Psoas muscle (tissue), 8 donors: ENCODE results near the gene PKHD1. TPM values are rescaled to one million over a fixed set of nuclear protein-coding genes. Genes with fewer than 3 reads are reported as not detected.

Source experiments
- ATAC-seq, 4 donors: fragments of 200-7000 bp; cut with Tn5 transposase; one replicate each; pipeline ENCODE4 v1.9.1; 2020; ENCODE audit warnings: moderate library complexity in 3 of 4, mild to moderate bottlenecking in 2 of 4
- DNase-seq, 2 donors: peaks; one replicate each; pipeline ENCODE4 v3.0.0-alpha.2; 2020
- H3K27ac ChIP-seq: fragments of 200-600 bp; one replicate; pipeline ENCODE4 v1.8.0; 2022
- H3K27me3 ChIP-seq, 3 donors: fragments of 200-600 bp in 1 of 3; one replicate each; pipeline versions ENCODE4 v1.6.1 to v1.8.0; 2013 to 2022; ENCODE audit warnings: low read length in 2 of 3, mild to moderate bottlenecking in 2 of 3, moderate library complexity in 1 of 3; ENCODE audit not compliant: insufficient read depth in 3 of 3
- H3K36me3 ChIP-seq, 2 donors: fragments of 200-600 bp in 1 of 2; one replicate each; pipeline versions ENCODE4 v1.6.1 to v1.8.0; 2013 to 2022; ENCODE audit warnings: low read depth in 1 of 2, mild to moderate bottlenecking in 1 of 2, moderate library complexity in 1 of 2; ENCODE audit not compliant: insufficient read depth in 1 of 2
- H3K4me1 ChIP-seq: fragments of 200-600 bp; one replicate; pipeline ENCODE4 v1.8.0; 2022
- H3K4me3 ChIP-seq: fragments of 200-600 bp; one replicate; pipeline ENCODE4 v1.8.0; 2022; ENCODE audit warnings: mild to moderate bottlenecking
- H3K9me3 ChIP-seq: fragments of 200-600 bp; one replicate; pipeline ENCODE4 v1.8.0; 2022
- WGBS, 3 donors: extraction: QIAGEN DNeasy Blood & Tissue Kit; methylation state at CpG; one replicate each; pipeline versions ENCODE4 v1.1.6 to v1.1.7; 2013; 5-methylcytosine and 5-hydroxymethylcytosine counted together
- intact Hi-C, 2 donors: fragments of 100-400 bp; cut with DNase I; formaldehyde crosslinking; loops; one replicate each; pipeline versions ENCODE4 v1.11.0 to v1.14.2; 2022
- polyA plus RNA-seq, 3 donors: library from polyadenylated mRNA; stranded (reverse); fragments of 200-250 nt; gene quantifications; one replicate each; pipeline ENCODE4 v1.2.3, GENCODE V29; 2013
- total RNA-seq, 4 donors: library from RNA; stranded (reverse); fragmentation: NEBNext Ultra II Directional in 2 of 4; extraction: Animal tissue kit (Norgen Biotek cat#: 25700) in 2 of 4; gene quantifications; one replicate each; pipeline versions ENCODE4 v1.2.1 to v1.2.4, GENCODE V29; 2021 to 2023
- TF ChIP-seq, protein P1 (sequence below): fragments of 200-600 bp; IDR thresholded peaks from one replicate; pipeline ENCODE4 v1.8.0; 2022; ENCODE audit warnings: antibody characterized with exemption
- donor health status: healthy with polysubstance abuse.
- donor health status: DM: no; HTN: no; CAD: no; lungs with moderate emphysema.
- donor health status: Bipolar disorder and iron deficiency.
- donor health status: healthy.
- donor health status: DM: yes; HTN: yes; CAD: no.
- donor health status: DM: no; HTN: no; CAD: no.
- donor health status: DM: no; HTN: no; CAD: no.
- donor health status: DM: yes; HTN: yes; CAD: no.

Gene PKHD1
- total and polyA plus RNA-seq, 7 donors = under 0.01 to 0.11 (median 0.02) TPM; not detected in 2

- Histone ChIP-seq H3K4me1 (no peaks in the 10 kb centered on the region), H3K9me3 (no peaks in the 10 kb centered on the region), H3K36me3 (no peaks in the 10 kb centered on the region), H3K4me3 (no peak overlapping the region), H3K27me3 (no peaks in the 10 kb centered on the region), H3K27ac (no peak overlapping the region)
- WGBS, 3 donors = 77 to 85% (median 82%) methylated on average over 1 of the region's 1 CpG
- TF ChIP-seq, protein P1, sequence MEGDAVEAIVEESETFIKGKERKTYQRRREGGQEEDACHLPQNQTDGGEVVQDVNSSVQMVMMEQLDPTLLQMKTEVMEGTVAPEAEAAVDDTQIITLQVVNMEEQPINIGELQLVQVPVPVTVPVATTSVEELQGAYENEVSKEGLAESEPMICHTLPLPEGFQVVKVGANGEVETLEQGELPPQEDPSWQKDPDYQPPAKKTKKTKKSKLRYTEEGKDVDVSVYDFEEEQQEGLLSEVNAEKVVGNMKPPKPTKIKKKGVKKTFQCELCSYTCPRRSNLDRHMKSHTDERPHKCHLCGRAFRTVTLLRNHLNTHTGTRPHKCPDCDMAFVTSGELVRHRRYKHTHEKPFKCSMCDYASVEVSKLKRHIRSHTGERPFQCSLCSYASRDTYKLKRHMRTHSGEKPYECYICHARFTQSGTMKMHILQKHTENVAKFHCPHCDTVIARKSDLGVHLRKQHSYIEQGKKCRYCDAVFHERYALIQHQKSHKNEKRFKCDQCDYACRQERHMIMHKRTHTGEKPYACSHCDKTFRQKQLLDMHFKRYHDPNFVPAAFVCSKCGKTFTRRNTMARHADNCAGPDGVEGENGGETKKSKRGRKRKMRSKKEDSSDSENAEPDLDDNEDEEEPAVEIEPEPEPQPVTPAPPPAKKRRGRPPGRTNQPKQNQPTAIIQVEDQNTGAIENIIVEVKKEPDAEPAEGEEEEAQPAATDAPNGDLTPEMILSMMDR = no peak
- ATAC-seq (no peak), DNase-seq (no peak)
- intact Hi-C loops = no loop called here
Observed at GRCh38 chr6:51812231-51812630, 275.2 kb downstream of the PKHD1 start.

- TF ChIP-seq, protein P1 = no peak
- no peak overlapping the region for H3K4me3 ChIP-seq
- H3K27ac ChIP-seq = no peak overlapping the region
- no peaks in the 10 kb centered on the region for H3K36me3 ChIP-seq
- 76 to 81% (median 78%) methylated on average over 1 of the region's 1 CpG for WGBS, 3 donors
- no peaks in the 10 kb centered on the region for H3K4me1 ChIP-seq
- H3K9me3 ChIP-seq = no peaks in the 10 kb centered on the region
- intact Hi-C loops = no loop called here
- no peaks in the 10 kb centered on the region for H3K27me3 ChIP-seq
- no peak for ATAC-seq
- no peak for DNase-seq
Observed at GRCh38 chr6:51805517-51805916, 281.9 kb downstream of the PKHD1 start.

- intact Hi-C loops = no loop called here
- Histone ChIP-seq H3K9me3 (peaks cover 2% of the 10 kb centered on the region), H3K4me3 (no peak overlapping the region), H3K27ac (no peak overlapping the region), H3K27me3 (no peaks in the 10 kb centered on the region), H3K4me1 (no peaks in the 10 kb centered on the region), H3K36me3 (no peaks in the 10 kb centered on the region)
- ATAC-seq = no peak
- TF ChIP-seq, protein P1 = no peak
- no peak for DNase-seq
Observed at GRCh38 chr6:51800603-51801002, 286.8 kb downstream of the PKHD1 start.

DNA sequence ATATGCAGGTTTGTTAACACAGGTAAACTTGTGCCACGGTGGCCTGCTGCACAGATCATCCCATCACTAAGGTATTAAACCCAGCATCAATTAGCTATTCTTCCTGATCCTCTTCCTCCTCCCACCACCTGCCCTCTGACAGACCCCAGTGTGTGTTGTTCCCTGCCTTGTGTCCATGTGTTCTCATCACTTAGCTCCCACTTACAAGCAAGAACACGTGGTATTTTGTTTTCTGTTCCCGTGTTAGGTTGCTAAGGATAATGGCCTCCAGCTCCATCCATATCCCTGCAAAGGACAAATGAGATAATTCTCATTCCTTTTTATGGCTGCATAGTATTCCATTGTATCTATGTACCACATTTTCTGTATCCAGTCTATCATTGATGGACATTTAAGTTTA lies 294.0 kb downstream of the PKHD1 start:
- ATAC-seq = no peak
- peaks cover 7% of the 10 kb centered on the region for H3K9me3 ChIP-seq
- no peaks in the 10 kb centered on the region for H3K27me3 ChIP-seq
- 87 to 93% (median 88%) methylated on average over 3 of the region's 3 CpGs for WGBS, 3 donors
- intact Hi-C loops = no loop called here
- no peak for DNase-seq
- TF ChIP-seq, protein P1 = no peak
- no peaks in the 10 kb centered on the region for H3K36me3 ChIP-seq
- H3K4me1 ChIP-seq = no peaks in the 10 kb centered on the region
- no peak overlapping the region for H3K4me3 ChIP-seq
- H3K27ac ChIP-seq = no peak overlapping the region

- H3K36me3 ChIP-seq = no peaks in the 10 kb centered on the region
- H3K27ac ChIP-seq = no peak overlapping the region
- H3K27me3 ChIP-seq = no peaks in the 10 kb centered on the region
- H3K4me1 ChIP-seq = no peaks in the 10 kb centered on the region
- no peak overlapping the region for H3K4me3 ChIP-seq
- ATAC-seq (no peak), DNase-seq (no peak)
- peaks cover 7% of the 10 kb centered on the region for H3K9me3 ChIP-seq
- TF ChIP-seq, protein P1 = no peak
- intact Hi-C loops = no loop called here
- 50 to 61% (median 58%) methylated on average over 1 of the region's 1 CpG for WGBS, 3 donors
Observed at GRCh38 chr6:51792273-51793030, 295.0 kb downstream of the PKHD1 start.
